Breast epithelium (tissue), 3 donors: ENCODE measurements around the gene INSYN2B.

ENCODE experiments used
- POLR2A ChIP-seq: fragments of 450-650 bp; IDR thresholded peaks from one replicate; pipeline ENCODE4 v1.6.1; 2016; ENCODE audit warnings: antibody characterized with exemption, mild to moderate bottlenecking, moderate library complexity
- TF ChIP-seq, protein P1 (sequence below), 3 donors: fragments of 450-650 bp; IDR thresholded peaks; one replicate each; pipeline ENCODE4 v1.5.1; 2016 to 2017; ENCODE audit warnings: antibody characterized with exemption in 3 of 3, mild to moderate bottlenecking in 3 of 3, moderate library complexity in 3 of 3

- no peak for TF ChIP-seq POLR2A
- TF ChIP-seq, protein P1, sequence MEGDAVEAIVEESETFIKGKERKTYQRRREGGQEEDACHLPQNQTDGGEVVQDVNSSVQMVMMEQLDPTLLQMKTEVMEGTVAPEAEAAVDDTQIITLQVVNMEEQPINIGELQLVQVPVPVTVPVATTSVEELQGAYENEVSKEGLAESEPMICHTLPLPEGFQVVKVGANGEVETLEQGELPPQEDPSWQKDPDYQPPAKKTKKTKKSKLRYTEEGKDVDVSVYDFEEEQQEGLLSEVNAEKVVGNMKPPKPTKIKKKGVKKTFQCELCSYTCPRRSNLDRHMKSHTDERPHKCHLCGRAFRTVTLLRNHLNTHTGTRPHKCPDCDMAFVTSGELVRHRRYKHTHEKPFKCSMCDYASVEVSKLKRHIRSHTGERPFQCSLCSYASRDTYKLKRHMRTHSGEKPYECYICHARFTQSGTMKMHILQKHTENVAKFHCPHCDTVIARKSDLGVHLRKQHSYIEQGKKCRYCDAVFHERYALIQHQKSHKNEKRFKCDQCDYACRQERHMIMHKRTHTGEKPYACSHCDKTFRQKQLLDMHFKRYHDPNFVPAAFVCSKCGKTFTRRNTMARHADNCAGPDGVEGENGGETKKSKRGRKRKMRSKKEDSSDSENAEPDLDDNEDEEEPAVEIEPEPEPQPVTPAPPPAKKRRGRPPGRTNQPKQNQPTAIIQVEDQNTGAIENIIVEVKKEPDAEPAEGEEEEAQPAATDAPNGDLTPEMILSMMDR (IDR thresholded peaks at IDR 0.05): no peak
Observed at GRCh38 chr5:170028124-170028523, 47.8 kb upstream of the INSYN2B start.
